GM19238 (cell line): Measurements from ENCODE around the gene ARL16.
A peak's percentile ranks its signal among the peaks of the same experiment; 100 is the strongest.
"Not testable (repeated sequence)": the region's sequence is repeated elsewhere in the genome, so short reads cannot be mapped to it uniquely, and the experiment has no call there.

Experiments used
- DNase-seq: peaks from one replicate; pipeline ENCODE4 v3.0.0; 2011; ENCODE audit warnings: low spot score; ENCODE audit not compliant: insufficient read length

The ARL16 gene

GRCh38 chr17:81696218-81696941, 12.8 kb upstream of the ARL16 start:
- DNase-seq, result no peak

GRCh38 chr17:81695801-81696200, 12.2 kb upstream of the ARL16 start:
- no peak for DNase-seq

- DNase-seq, result no peak
Measured at GRCh38 chr17:81695211-81695610, 11.6 kb upstream of the ARL16 start.

- DNase-seq, result no peak
Measured at GRCh38 chr17:81694810-81695209, 11.2 kb upstream of the ARL16 start.

- no peak for DNase-seq
Measured at GRCh38 chr17:81693509-81694210, 10.1 kb upstream of the ARL16 start.

GRCh38 chr17:81691608-81692007, 8.0 kb upstream of the ARL16 start:
- no peak for DNase-seq

GRCh38 chr17:81691196-81691595, 7.6 kb upstream of the ARL16 start:
- no peak for DNase-seq

GRCh38 chr17:81690549-81690948, 7.0 kb upstream of the ARL16 start:
- DNase-seq, result no peak

- DNase-seq, result no peak
Measured at GRCh38 chr17:81690066-81690465, 6.5 kb upstream of the ARL16 start.

- no peak for DNase-seq
Measured at GRCh38 chr17:81688616-81689015, 5.0 kb upstream of the ARL16 start.

GRCh38 chr17:81687770-81688541, 4.4 kb upstream of the ARL16 start:
- DNase-seq, result no peak

- DNase-seq, result no peak
Measured at GRCh38 chr17:81686614-81687013, 3.0 kb upstream of the ARL16 start.

GRCh38 chr17:81685108-81685507, 1.5 kb upstream of the ARL16 start:
- DNase-seq, result no peak

- no peak for DNase-seq
Measured at GRCh38 chr17:81684442-81684911, 880 bp upstream of the ARL16 start.

GRCh38 chr17:81683208-81683583, 401 bp downstream of the ARL16 start:
- peak; percentile 58 for DNase-seq

- DNase-seq, result no peak
Measured at GRCh38 chr17:81682565-81683207, 911 bp downstream of the ARL16 start.

- no peak for DNase-seq
Measured at GRCh38 chr17:81681672-81682071, 1.9 kb downstream of the ARL16 start.

GRCh38 chr17:81680150-81680549, 3.4 kb downstream of the ARL16 start:
- DNase-seq, result no peak

GRCh38 chr17:81676906-81677305, 6.7 kb downstream of the ARL16 start:
- no peak for DNase-seq

GRCh38 chr17:81675515-81676221, 7.9 kb downstream of the ARL16 start:
- DNase-seq, result not testable (repeated sequence)
